GM12878 (cell line): Measurements from ENCODE around the gene CTSS. TPM values are rescaled to one million over a fixed set of nuclear protein-coding genes. Genes with fewer than 3 reads are reported as not detected.

ENCODE experiments used
- ATAC-seq: fragments of 200-7000 bp; cut with Tn5 transposase; 3 replicates; pipeline ENCODE4 v1.9.1; 2020; ENCODE audit warnings: mild to moderate bottlenecking, moderate library complexity
- BruUV-seq: library from RNA; stranded (reverse); fragments of 400-500 nt; replicated peaks from 2 replicates; lab custom pipeline; 2021; lab: Mats Ljungman, UMichigan
- CTCF ChIA-PET: fragments of 300-600 bp; sonication (Branson Sonifier 250); formaldehyde crosslinking; extraction: SDS; loops from one replicate; lab custom pipeline; 2021; ENCODE audit warnings: inconsistent platforms; lab: Yijun Ruan, JAX
- POLR2A ChIA-PET: fragments of 350-600 bp; formaldehyde crosslinking; extraction: SDS; loops from one replicate; lab custom pipeline; 2021; ENCODE audit warnings: inconsistent platforms; lab: Charles Lee
- RAD21 ChIA-PET: fragments of 300-600 bp; sonication (Branson Sonifier 250); formaldehyde crosslinking; loops from one replicate; lab custom pipeline; 2023; ENCODE audit warnings: antibody characterized with exemption; ENCODE audit not compliant: unreplicated experiment; lab: Charles Lee
- SMC1A ChIA-PET: fragments of 300-600 bp; sonication (Branson Sonifier 250); formaldehyde crosslinking; loops from one replicate; lab custom pipeline; 2023; ENCODE audit not compliant: unreplicated experiment, uncharacterized antibody; lab: Charles Lee
- DNase-seq: peaks from one replicate; pipeline ENCODE4 v3.0.0-alpha.2; 2011; ENCODE audit warnings: low read depth, low spot score
- FAIRE-seq: peaks from 3 replicates; lab custom pipeline; 2011; peaks lifted over from hg19 to GRCh38; lab: Jason Lieb, UNC
- H2AFZ ChIP-seq: 2 replicates; pipeline ENCODE4 v1.6.0; 2011; ENCODE audit warnings: low read depth, low read length, control low read depth; ENCODE audit not compliant: control insufficient read depth
- H3K27ac ChIP-seq: 2 replicates; pipeline ENCODE4 v1.5.1; 2011; ENCODE audit warnings: control low read depth; ENCODE audit not compliant: control insufficient read depth, insufficient read depth
- H3K27me3 ChIP-seq, 2 experiments: replicated peaks in 1 of 2; 2 replicates each; pipeline versions ENCODE4 v1.6.0 to v1.6.1; 2011; ENCODE audit warnings: low read length in 1 of 2; ENCODE audit not compliant: control insufficient read depth in 2 of 2, insufficient read depth in 2 of 2
- H3K36me3 ChIP-seq, 2 experiments: 2 replicates each; pipeline ENCODE4 v1.5.1; 2011; ENCODE audit warnings: low read length in 1 of 2; ENCODE audit not compliant: control insufficient read depth in 2 of 2, insufficient read depth in 2 of 2
- H3K4me1 ChIP-seq: 2 replicates; pipeline ENCODE4 v1.6.1; 2011; ENCODE audit warnings: mild to moderate bottlenecking, low read length, moderate library complexity, mixed read lengths; ENCODE audit not compliant: control insufficient read depth, insufficient read depth
- H3K4me2 ChIP-seq: 2 replicates; pipeline ENCODE4 v1.6.0; 2011; ENCODE audit warnings: control low read depth; ENCODE audit not compliant: control insufficient read depth, insufficient read depth
- H3K4me3 ChIP-seq: fragments of 200-600 bp; sonication (generic); 2 replicates; pipeline ENCODE4 v1.5.1; 2016
- H3K79me2 ChIP-seq: 2 replicates; pipeline ENCODE4 v1.6.0; 2011; ENCODE audit warnings: low read length; ENCODE audit not compliant: control insufficient read depth, insufficient read depth
- H3K9ac ChIP-seq: 2 replicates; pipeline ENCODE4 v1.8.0; 2011; ENCODE audit warnings: low read length, control low read depth, mixed read lengths; ENCODE audit not compliant: control insufficient read depth, insufficient read depth
- H3K9me3 ChIP-seq: replicated peaks from 3 replicates; pipeline ENCODE4 v1.5.1; 2011; ENCODE audit warnings: mild to moderate bottlenecking, low read length; ENCODE audit not compliant: control insufficient read depth, insufficient read depth
- H4K20me1 ChIP-seq: 2 replicates; pipeline ENCODE4 v1.6.0; 2011; ENCODE audit not compliant: control insufficient read depth, insufficient read depth
- MTA2 ChIP-seq: fragments of 450-650 bp; IDR thresholded peaks from 2 replicates; pipeline ENCODE4 v1.6.1; 2016; ENCODE audit warnings: low read depth, mild to moderate bottlenecking, moderate library complexity
- PKNOX1 ChIP-seq: fragments of 450-650 bp; IDR thresholded peaks from 2 replicates; pipeline ENCODE4 v1.6.1; 2016; ENCODE audit warnings: mild to moderate bottlenecking
- RFX5 ChIP-seq: IDR thresholded peaks from 2 replicates; pipeline ENCODE4 v1.6.1; 2011; ENCODE audit warnings: low read depth, low read length, improper control_type of control experiment
- ZNF24 ChIP-seq: fragments of 450-650 bp; IDR thresholded peaks from 2 replicates; pipeline ENCODE4 v1.6.1; 2017; ENCODE audit warnings: antibody characterized with exemption, mild to moderate bottlenecking
- in situ Hi-C: fragments of 300-500 bp; cut with MboI; formaldehyde crosslinking; loops from 9 replicates; pipeline ENCODE4 v1.14.3; 2018; ENCODE audit warnings: mixed read lengths
- intact Hi-C: fragments of 100-400 bp; cut with micrococcal nuclease; formaldehyde crosslinking; loops from one replicate; pipeline ENCODE4 v1.14.2; 2022; ENCODE audit not compliant: unreplicated experiment
- polyA plus RNA-seq, 11 experiments: library from polyadenylated mRNA; depleted of rRNA in 4 of 11; unstranded in 6 of 11; stranded (reverse) in 5 of 11; fragments of >200 nt; fragmentation: Nextera tagmentation in 4 of 11; fragmentation: Illumina TruSeq in 1 of 11; extraction: Ambion mirVana in 4 of 11; extraction: Trizol in 1 of 11; gene quantifications; 1 replicate in 1 of 11; 2 replicates in 10 of 11; pipeline versions ENCODE4 v1.2.1 to v1.2.3, GENCODE V29; 2011 to 2016; ENCODE audit warnings: inconsistent platforms in 2 of 11, missing spikeins in 2 of 11, low read depth in 1 of 11
- total RNA-seq, 4 experiments: library from RNA; depleted of rRNA in 3 of 4; stranded (reverse); fragments of >200 nt in 3 of 4; fragmentation: Illumina TruSeq in 1 of 4; extraction: Trizol in 1 of 4; gene quantifications; 2 replicates each; pipeline versions ENCODE4 v1.2.1 to v1.2.3, GENCODE V29; 2013 to 2021

CTSS gene
- total and polyA plus RNA-seq, 10 of the 15 experiments (the other 5 are each of a cell fraction or from before 2014, with no cell fraction given) = 32.8 to 174 (median 60.9) TPM

- Histone ChIP-seq H3K79me2 (no peaks in the 10 kb centered on the region), H3K27me3 (no peaks in the 10 kb centered on the region; a peak in 1 of 4 replicates), H4K20me1 (no peaks in the 10 kb centered on the region), H3K4me2 (no peak overlapping the region), H3K4me3 (no peak overlapping the region), H3K9me3 (no peaks in the 10 kb centered on the region), H3K9ac (no peak overlapping the region), H3K36me3 (no peaks in the 10 kb centered on the region)
- no peak for DNase-seq
- intact Hi-C loops = no loop called here
- FAIRE-seq = no peak
- in situ Hi-C loops = no loop called here
- ATAC-seq = peak; percentile 78
- ChIA-PET CTCF (no interaction called here), POLR2A (no interaction called here)
- TF ChIP-seq RFX5 = no peak
- peak; percentile 39; the same call in 1 of the 2 replicates for TF ChIP-seq MTA2
- TF ChIP-seq ZNF24 = no peak
- peak; percentile 55 for TF ChIP-seq PKNOX1
- TF ChIP-seq, all 136 proteins: peak for 2
- H3K4me1 ChIP-seq = peaks cover 10% of the 10 kb centered on the region; the same call in 1 of the 2 replicates
- H3K27ac ChIP-seq = no peak overlapping the region
- BruUV-seq = no TSS peak
- RAD21 ChIA-PET = no interaction called here
- no peak overlapping the region for H2AFZ ChIP-seq
- SMC1A ChIA-PET = no interaction called here
These were observed 62.2 kb downstream of the CTSS start for GRCh38 chr1:150703427-150703826.
